HG03521 (cell line): ENCODE measurements around the gene NT5DC1.

Experiments
- ATAC-seq: cut with Tn5 transposase; IDR thresholded peaks from one replicate; pipeline ENCODE4 v1.9.1; 2021; ENCODE audit warnings: mild to moderate bottlenecking, moderate library complexity; ENCODE audit not compliant: unreplicated experiment

Gene NT5DC1

GRCh38 chr6:116100419-116101301 is at the start of gene NT5DC1:
Gene NT5DC1 (plus strand): TSS chr6:116100853. CDS start chr6:116100931, 78 bp downstream.
- ATAC-seq, result peak; percentile 87

DNA sequence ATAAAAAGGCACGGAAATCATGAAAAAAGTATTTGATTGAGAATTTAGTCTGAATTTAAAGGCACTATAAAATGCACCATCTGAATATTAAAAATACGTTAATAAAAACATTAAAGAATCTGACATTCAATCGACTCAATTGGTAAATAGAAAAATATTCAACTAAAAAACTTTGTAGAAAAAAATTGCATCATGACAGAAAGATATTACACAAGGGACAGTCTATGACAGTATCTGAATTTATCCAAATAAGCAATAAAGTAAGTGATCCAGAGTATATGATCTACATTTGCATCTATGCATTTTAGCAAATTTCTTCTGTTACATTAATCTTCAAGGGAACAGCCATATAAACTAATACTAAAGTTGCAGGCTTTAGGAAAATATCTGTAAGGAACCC is 49.4 kb upstream of the NT5DC1 start:
- no peak for ATAC-seq

DNA sequence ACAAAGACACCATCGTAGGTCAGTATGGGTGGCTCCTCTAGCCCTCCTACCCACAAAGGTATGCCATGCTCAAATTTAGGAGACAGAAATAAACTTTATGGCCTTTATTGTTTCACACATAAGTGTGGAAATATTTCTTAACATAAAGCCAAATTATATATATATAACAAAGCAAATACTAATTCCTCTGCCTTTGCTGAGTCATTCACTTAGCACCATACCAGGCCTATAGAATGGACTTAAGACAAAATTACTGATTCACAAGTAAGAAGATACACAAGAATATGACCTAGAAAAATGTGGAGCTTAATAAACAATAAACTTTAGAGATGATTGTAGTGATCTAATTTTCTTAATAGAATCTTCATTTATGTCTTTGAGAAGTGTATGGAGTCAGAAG is 45.1 kb upstream of the NT5DC1 start:
- no peak for ATAC-seq

DNA sequence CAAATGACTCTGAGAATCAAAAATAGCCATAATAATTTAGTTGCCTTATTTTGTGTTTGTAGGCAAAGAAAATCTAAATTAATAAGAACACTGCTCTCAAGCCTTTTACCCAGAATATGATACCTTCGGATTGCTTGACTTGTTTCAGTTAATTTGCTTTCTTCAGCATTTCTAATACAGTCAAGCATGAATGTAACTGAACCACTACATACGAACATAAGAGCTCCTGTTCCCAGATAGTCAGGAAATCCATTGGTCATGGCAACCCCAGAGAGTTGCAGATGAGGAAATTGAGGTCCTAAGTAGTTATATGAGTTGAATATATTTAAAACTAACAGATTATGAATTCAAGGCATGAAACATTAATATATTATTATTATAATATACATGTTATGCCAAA is 42.9 kb upstream of the NT5DC1 start:
- ATAC-seq, result no peak

DNA sequence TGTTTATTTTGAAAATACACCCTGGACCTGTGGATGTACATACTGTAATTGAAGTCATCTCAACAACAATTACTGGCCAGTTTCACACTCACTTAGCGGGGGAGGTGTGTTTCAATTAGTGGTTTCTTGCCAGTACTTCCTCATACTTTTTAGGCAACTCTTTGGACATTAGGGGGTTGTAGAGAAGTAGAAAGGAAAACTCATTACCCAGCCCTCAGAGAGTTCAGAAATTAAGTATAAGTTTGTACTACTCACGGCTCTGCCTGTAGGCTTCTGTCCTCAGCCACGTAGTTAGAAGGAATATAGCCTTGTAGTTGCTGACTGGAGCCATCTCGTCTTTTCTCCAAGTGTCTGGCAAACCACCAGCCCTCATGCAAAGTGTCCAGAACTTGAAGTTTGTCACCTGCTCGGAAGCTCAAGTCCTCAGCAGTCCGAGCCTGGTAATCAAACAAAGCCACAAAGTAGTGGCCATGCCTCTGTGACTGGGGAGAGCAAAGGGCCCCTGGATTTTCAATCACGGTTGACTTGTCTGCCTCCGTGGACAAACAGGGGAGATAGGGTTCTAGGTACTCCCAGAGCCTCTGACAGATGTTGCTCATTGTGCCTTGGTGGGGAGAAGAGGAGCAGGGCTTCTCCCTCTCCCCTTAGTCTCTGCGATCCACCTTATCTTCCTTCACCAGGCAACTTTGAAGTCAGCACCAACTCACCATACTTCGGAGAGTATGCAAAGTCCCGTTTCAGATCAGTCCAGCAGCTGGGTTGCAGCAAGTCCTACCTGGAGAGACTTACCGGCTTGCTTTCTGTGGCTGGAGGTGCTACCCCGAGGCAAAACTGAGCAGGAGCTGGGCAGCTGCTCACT is 40.7 kb upstream of the NT5DC1 start:
- ATAC-seq, result peak; percentile 77

DNA sequence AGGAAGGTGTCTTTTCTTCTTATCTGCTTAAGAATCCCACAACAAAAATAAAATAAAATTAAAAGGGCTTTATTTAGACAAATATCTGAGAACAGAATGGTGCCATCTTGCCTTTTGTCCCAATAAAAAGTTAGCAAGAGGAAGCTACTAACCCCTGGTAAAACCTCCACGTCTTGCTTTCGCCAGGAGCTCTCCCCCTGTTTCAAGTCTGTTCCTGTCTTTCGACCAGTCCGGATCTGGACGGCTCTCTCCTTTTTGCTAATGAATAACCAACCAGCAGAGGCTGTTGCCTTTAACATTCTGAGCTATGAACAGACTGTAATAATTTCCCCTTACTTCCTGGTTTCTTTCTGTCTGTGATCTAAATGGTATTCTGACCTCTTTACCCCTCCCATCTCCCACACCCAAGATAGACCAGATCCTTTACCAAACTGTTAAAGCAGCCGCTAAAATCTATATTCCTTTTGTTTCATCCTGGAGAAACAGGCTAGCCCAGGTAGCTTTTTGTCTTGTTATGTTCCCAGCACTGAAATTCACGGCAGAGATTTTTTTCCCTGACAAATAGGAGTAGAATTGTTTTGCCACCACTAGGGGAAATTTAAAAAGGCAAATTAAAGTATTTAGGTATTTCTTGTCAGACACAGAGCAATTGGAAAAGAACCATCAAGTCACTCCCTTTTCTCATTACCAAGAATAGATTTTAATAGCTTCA is 39.9 kb upstream of the NT5DC1 start, which contains the start of gene FRK:
FRK (minus strand) TSS at position 320 of the 712 bp plus-strand sequence. CDS start 580 bp downstream, outside the sequence.
- ATAC-seq, result no peak

- ATAC-seq, result no peak
Observed at GRCh38 chr6:116062496-116062895, 38.2 kb upstream of the NT5DC1 start.

DNA sequence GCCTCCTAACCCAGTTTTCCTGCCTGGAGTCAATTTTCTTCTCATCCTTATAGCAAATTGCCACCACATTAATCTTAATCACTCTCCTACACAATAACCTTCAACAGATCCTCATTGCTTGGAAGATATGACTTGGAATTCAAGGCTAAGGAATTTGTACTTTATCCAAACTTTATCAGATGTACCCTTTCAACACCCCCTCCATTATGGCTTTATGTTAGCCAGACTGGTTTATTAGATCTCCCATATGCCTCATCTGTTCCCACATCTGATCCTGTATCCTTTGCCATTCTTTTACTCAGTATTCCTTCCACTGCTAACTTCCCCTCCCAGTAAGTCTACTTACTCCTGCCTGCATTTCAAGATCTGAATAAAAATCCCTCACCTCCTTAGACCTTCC is 36.0 kb upstream of the NT5DC1 start:
- no peak for ATAC-seq

- no peak for ATAC-seq
Observed at GRCh38 chr6:116066789-116067188, 33.9 kb upstream of the NT5DC1 start.

DNA sequence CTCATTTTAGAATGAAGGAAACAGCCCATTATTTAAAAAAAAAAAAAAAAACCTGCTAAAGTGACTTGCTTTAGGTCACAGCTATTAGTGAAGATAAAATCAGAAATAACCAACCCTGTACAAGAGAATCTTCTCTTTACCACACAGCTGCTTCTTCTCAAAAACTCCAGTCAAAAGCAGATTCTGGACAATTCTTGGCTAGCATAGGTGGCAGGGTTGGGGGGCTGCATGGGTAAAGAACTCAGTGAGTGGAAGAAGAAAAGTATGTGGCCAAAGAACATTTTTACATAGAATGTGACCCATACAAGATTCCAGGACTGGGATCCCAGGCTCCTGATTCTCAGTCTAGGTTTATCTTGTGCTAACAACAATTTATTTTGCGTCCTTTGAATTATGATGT is 30.6 kb upstream of the NT5DC1 start:
- ATAC-seq, result no peak

DNA sequence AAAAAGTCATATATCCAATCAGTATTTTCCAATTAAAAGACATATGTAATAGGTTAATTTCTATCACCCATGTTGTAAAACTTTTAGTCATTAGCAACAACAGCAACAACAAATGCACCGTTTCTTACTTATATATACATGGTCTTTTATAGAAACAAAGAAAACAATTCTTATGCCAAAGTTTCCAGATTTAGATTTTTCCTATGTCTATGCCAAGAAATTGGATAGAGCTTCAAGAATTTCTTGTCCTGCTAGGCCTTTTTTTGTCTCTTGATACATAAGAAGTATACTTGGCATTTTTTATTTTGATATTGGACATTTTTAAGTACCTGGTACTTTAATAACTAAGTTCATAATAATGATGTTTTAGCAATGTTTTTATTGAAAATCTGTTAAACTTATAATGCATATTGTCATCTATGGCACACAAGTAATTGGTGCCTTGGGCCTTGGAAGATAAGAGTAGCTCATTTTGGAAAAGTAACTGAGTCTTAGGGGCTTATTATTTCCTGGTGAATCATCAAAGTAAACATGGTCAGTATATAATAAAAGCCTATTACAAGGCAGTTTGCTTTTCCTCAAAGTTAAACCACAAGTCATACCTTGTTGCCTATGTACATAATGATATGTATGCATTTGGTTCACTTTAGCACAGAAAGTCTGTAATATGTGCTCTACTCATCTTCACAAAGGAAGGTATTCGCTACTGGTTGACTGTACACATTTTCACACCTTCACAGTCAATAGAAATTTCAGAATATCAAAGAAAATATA is 29.9 kb upstream of the NT5DC1 start:
- no peak for ATAC-seq

- no peak for ATAC-seq
Observed at GRCh38 chr6:116072368-116072767, 28.3 kb upstream of the NT5DC1 start.

- no peak for ATAC-seq
Observed at GRCh38 chr6:116073765-116074440, 26.8 kb upstream of the NT5DC1 start.

GRCh38 chr6:116074732-116075390 is 25.8 kb upstream of the NT5DC1 start:
- no peak for ATAC-seq

- no peak for ATAC-seq
Observed at GRCh38 chr6:116078522-116078921, 22.1 kb upstream of the NT5DC1 start.

DNA sequence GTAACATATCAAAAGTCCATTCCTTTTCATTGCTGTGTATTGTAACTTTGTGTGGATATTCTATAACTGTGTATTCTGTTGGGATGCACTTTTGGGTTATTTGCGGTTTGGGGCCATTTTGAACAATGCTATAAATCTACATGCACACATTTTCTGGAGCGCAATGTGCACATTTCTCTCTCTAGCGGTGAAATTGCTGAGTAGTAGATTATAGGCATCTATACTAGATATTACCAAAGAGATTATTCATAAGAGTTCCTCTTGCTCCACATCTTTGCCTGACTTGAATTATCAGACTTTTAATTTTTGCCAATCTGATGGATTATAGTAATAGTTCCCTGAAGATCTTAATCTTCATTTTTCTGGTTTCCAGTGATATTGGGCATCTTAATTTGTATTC is 21.7 kb upstream of the NT5DC1 start:
- ATAC-seq, result no peak

- ATAC-seq, result no peak
Observed at GRCh38 chr6:116083052-116083451, 17.6 kb upstream of the NT5DC1 start.

- no peak for ATAC-seq
Observed at GRCh38 chr6:116084284-116084683, 16.4 kb upstream of the NT5DC1 start.

GRCh38 chr6:116087437-116088027 is 13.1 kb upstream of the NT5DC1 start:
- peak; percentile 97 for ATAC-seq
